SK-N-SH treated with all-trans-retinoic acid at 6 μM for 48 hours (cell line): ENCODE measurements around the gene FAM83E.
A peak's percentile ranks its signal among the peaks of the same experiment; 100 is the strongest.

Experiments
- ATAC-seq: fragments of 200-7000 bp; cut with Tn5 transposase; 3 replicates; pipeline ENCODE4 v1.9.1; 2020; ENCODE audit warnings: mild to moderate bottlenecking, moderate library complexity
- ARNTL ChIP-seq: fragments of 450-650 bp; formaldehyde crosslinking; IDR thresholded peaks from 2 replicates; pipeline ENCODE4 v1.5.0; 2020; ENCODE audit warnings: low read depth, mild to moderate bottlenecking, moderate library complexity, borderline replicate concordance
- BACH2 ChIP-seq: fragments of 250-450 bp; sonication (Bioruptor Pico); IDR thresholded peaks from 2 replicates; pipeline ENCODE4 v1.9.0; 2021; ENCODE audit warnings: mild to moderate bottlenecking, borderline replicate concordance
- CSDC2 ChIP-seq: fragments of 250-450 bp; sonication (Bioruptor Pico); IDR thresholded peaks from 2 replicates; pipeline ENCODE4 v1.5.0; 2020; ENCODE audit warnings: mild to moderate bottlenecking, moderate library complexity
- CSRNP3 ChIP-seq: fragments of 250-450 bp; sonication (Bioruptor Pico); IDR thresholded peaks from 2 replicates; pipeline ENCODE4 v1.5.1; 2021; ENCODE audit warnings: mild to moderate bottlenecking, moderate library complexity
- GLIS3 ChIP-seq: fragments of 250-450 bp; sonication (Bioruptor Pico); IDR thresholded peaks from 2 replicates; pipeline ENCODE4 v1.5.0; 2020; ENCODE audit warnings: mild to moderate bottlenecking, moderate library complexity
- ISL1 ChIP-seq: fragments of 250-450 bp; sonication (Bioruptor Pico); IDR thresholded peaks from 2 replicates; pipeline ENCODE4 v2.1.2; 2022; ENCODE audit warnings: mild to moderate bottlenecking, moderate library complexity
- PPARA ChIP-seq: fragments of 250-450 bp; sonication (Bioruptor Pico); IDR thresholded peaks from 2 replicates; pipeline ENCODE4 v1.5.0; 2020; ENCODE audit warnings: mild to moderate bottlenecking, borderline replicate concordance
- RARB ChIP-seq: fragments of 250-450 bp; sonication (Bioruptor Pico); IDR thresholded peaks from 2 replicates; pipeline ENCODE4 v1.8.0; 2021; ENCODE audit warnings: mild to moderate bottlenecking, moderate library complexity
- SNAI2 ChIP-seq: fragments of 250-450 bp; sonication (Bioruptor Pico); IDR thresholded peaks from 2 replicates; pipeline ENCODE4 v1.5.0; 2020; ENCODE audit warnings: mild to moderate bottlenecking, moderate library complexity
- TOX ChIP-seq: fragments of 250-450 bp; sonication (Bioruptor Pico); IDR thresholded peaks from 2 replicates; pipeline ENCODE4 v1.8.0; 2021; ENCODE audit warnings: mild to moderate bottlenecking, moderate library complexity, borderline replicate concordance
- ZC3H10 ChIP-seq: fragments of 250-450 bp; sonication (Bioruptor Pico); IDR thresholded peaks from 2 replicates; pipeline ENCODE4 v1.5.1; 2021; ENCODE audit warnings: mild to moderate bottlenecking, moderate library complexity
- ZFP3 ChIP-seq: fragments of 250-450 bp; sonication (Bioruptor Pico); IDR thresholded peaks from 2 replicates; pipeline ENCODE4 v1.5.0; 2020; ENCODE audit warnings: mild to moderate bottlenecking, moderate library complexity
- ZFP30 ChIP-seq: fragments of 450-650 bp; formaldehyde crosslinking; IDR thresholded peaks from 2 replicates; pipeline ENCODE4 v1.5.0; 2022; ENCODE audit warnings: mild to moderate bottlenecking, moderate library complexity
- ZNF565 ChIP-seq: fragments of 450-650 bp; formaldehyde crosslinking; conservative IDR thresholded peaks from 2 replicates; pipeline ENCODE4 v1.5.0; 2020; ENCODE audit warnings: low read depth, mild to moderate bottlenecking, moderate library complexity
- ZNF70 ChIP-seq: fragments of 450-650 bp; formaldehyde crosslinking; IDR thresholded peaks from 2 replicates; pipeline ENCODE4 v1.5.0; 2020; ENCODE audit warnings: mild to moderate bottlenecking, moderate library complexity
- ZNF8 ChIP-seq: fragments of 450-650 bp; formaldehyde crosslinking; IDR thresholded peaks from 2 replicates; pipeline ENCODE4 v1.5.0; 2020; ENCODE audit warnings: mild to moderate bottlenecking, moderate library complexity
- TF ChIP-seq, protein P1 (sequence below): fragments of 250-450 bp; sonication (Bioruptor Pico); IDR thresholded peaks from 2 replicates; pipeline ENCODE4 v1.5.1; 2020; ENCODE audit warnings: low read depth, mild to moderate bottlenecking, moderate library complexity
- TF ChIP-seq, protein P2 (sequence below): fragments of 250-450 bp; sonication (Bioruptor Pico); IDR thresholded peaks from 2 replicates; pipeline ENCODE4 v1.8.0; 2020; ENCODE audit warnings: mild to moderate bottlenecking, moderate library complexity, borderline replicate concordance

FAM83E gene

GRCh38 chr19:48637948-48638830, 23.3 kb upstream of the FAM83E start:
- TF ChIP-seq ZFP3 (CRISPR knock-in tag) (no peak), ARNTL (CRISPR knock-in tag) (no peak), GLIS3 (CRISPR knock-in tag) (no peak), TOX (CRISPR knock-in tag) (no peak), CSDC2 (CRISPR knock-in tag) (no peak), ZNF565 (no peak), ZNF70 (no peak)
- peak; percentile 55 for ATAC-seq

- no peak for TF ChIP-seq GLIS3 (CRISPR knock-in tag)
- peak; percentile 99 for TF ChIP-seq ARNTL (CRISPR knock-in tag)
- ATAC-seq: peak; percentile 85
Observed at GRCh38 chr19:48637449-48637947, 22.6 kb upstream of the FAM83E start.

DNA sequence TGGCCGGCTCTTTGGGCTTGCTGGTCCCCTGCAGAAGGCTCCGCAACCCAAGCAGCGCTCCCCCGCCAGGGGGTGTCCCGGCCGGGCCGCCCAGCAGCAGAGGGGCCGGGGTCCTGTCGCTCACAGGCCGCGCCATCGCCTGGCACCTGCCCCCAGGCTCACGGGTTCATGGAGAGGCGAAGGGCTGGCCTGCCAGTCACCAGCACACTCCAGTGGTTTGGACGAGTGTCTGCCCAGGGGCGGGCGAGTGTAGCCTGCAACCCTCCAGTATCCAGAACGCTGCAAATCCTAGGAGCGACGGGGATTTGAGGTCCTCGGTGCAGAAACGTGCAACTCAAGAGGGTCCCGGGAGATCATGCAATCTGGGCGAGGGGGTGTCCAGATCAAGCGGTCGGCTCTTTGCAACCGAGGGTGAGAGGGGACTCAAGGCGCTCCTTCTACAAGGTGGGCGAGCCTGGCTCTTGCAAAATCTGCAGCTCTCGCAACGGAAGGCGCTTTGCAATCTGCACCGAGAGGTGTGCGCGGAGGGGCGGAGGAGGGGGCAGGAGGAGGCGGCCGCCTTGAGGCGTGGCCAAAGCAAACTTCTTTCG, 22.1 kb upstream of the FAM83E start, which contains the start of gene DBP:
Gene DBP (minus strand): TSS at position 521 of the 590 bp plus-strand sequence. CDS start 385 bp downstream, at position 136.
- TF ChIP-seq ZC3H10 (no peak), ISL1 (CRISPR knock-in tag) (no peak), TOX (CRISPR knock-in tag) (no peak), CSRNP3 (CRISPR knock-in tag) (no peak), RARB (no peak), ARNTL (CRISPR knock-in tag) (no peak), PPARA (CRISPR knock-in tag) (no peak), GLIS3 (CRISPR knock-in tag) (no peak), ZNF70 (no peak), ZNF8 (no peak)
- TF ChIP-seq, protein P1, sequence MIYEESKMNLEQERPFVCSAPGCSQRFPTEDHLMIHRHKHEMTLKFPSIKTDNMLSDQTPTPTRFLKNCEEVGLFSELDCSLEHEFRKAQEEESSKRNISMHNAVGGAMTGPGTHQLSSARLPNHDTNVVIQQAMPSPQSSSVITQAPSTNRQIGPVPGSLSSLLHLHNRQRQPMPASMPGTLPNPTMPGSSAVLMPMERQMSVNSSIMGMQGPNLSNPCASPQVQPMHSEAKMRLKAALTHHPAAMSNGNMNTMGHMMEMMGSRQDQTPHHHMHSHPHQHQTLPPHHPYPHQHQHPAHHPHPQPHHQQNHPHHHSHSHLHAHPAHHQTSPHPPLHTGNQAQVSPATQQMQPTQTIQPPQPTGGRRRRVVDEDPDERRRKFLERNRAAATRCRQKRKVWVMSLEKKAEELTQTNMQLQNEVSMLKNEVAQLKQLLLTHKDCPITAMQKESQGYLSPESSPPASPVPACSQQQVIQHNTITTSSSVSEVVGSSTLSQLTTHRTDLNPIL (CRISPR knock-in tag): no peak
- ATAC-seq: peak; percentile 27

GRCh38 chr19:48635966-48636858, 21.3 kb upstream of the FAM83E start:
- TF ChIP-seq, protein P2, sequence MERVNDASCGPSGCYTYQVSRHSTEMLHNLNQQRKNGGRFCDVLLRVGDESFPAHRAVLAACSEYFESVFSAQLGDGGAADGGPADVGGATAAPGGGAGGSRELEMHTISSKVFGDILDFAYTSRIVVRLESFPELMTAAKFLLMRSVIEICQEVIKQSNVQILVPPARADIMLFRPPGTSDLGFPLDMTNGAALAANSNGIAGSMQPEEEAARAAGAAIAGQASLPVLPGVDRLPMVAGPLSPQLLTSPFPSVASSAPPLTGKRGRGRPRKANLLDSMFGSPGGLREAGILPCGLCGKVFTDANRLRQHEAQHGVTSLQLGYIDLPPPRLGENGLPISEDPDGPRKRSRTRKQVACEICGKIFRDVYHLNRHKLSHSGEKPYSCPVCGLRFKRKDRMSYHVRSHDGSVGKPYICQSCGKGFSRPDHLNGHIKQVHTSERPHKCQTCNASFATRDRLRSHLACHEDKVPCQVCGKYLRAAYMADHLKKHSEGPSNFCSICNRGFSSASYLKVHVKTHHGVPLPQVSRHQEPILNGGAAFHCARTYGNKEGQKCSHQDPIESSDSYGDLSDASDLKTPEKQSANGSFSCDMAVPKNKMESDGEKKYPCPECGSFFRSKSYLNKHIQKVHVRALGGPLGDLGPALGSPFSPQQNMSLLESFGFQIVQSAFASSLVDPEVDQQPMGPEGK (CRISPR knock-in tag): no peak
- TF ChIP-seq SNAI2: no peak
- no peak for TF ChIP-seq ZFP30
- TF ChIP-seq BACH2: no peak
- no peak for TF ChIP-seq ZNF70
- no peak for ATAC-seq

- TF ChIP-seq, protein P2 (CRISPR knock-in tag): no peak
- TF ChIP-seq SNAI2 (no peak), RARB (no peak), BACH2 (no peak), ZFP30 (no peak), GLIS3 (CRISPR knock-in tag) (no peak)
- peak; percentile 5 for ATAC-seq
Observed at GRCh38 chr19:48635263-48635965, 20.5 kb upstream of the FAM83E start.
